Activated CD8-positive, alpha-beta T cell treated with anti-CD3 and anti-CD28 coated beads for 36 hours (primary cell): ENCODE measurements around the gene SPO11. TPM values are rescaled to one million over a fixed set of nuclear protein-coding genes. Genes with fewer than 3 reads are reported as not detected.

Source experiments
- ATAC-seq: fragments of 200-7000 bp; cut with Tn5 transposase; one replicate; pipeline ENCODE4 v1.10.0; 2021; ENCODE audit warnings: mild to moderate bottlenecking, moderate library complexity
- CTCF ChIA-PET: fragments of 350-600 bp; sonication (Branson Sonifier 250); formaldehyde crosslinking; loops from one replicate; lab custom pipeline; 2021; ENCODE audit warnings: antibody characterized with exemption; lab: Charles Lee
- POLR2A ChIA-PET: fragments of 350-600 bp; sonication (Branson Sonifier 250); formaldehyde crosslinking; loops from one replicate; lab custom pipeline; 2021; ENCODE audit warnings: antibody characterized with exemption; lab: Charles Lee
- DNase-seq: peaks from one replicate; pipeline ENCODE4 v3.0.0-alpha.2; 2020
- H3K27ac Mint-ChIP-seq: one replicate; pipeline ENCODE4 v1.8.0; 2021; ENCODE audit warnings: mild to moderate bottlenecking, mixed read lengths
- H3K27me3 Mint-ChIP-seq: one replicate; pipeline ENCODE4 v1.8.0; 2021; ENCODE audit warnings: mixed read lengths
- H3K36me3 Mint-ChIP-seq: one replicate; pipeline ENCODE4 v1.8.0; 2021; ENCODE audit warnings: low read depth, mixed read lengths
- H3K4me1 Mint-ChIP-seq: one replicate; pipeline ENCODE4 v1.8.0; 2021; ENCODE audit warnings: low read depth, mixed read lengths
- H3K4me3 Mint-ChIP-seq: one replicate; pipeline ENCODE4 v1.8.0; 2021; ENCODE audit warnings: mild to moderate bottlenecking, moderate library complexity, mixed read lengths
- H3K9me3 Mint-ChIP-seq: one replicate; pipeline ENCODE4 v1.8.0; 2021; ENCODE audit warnings: mixed read lengths
- intact Hi-C: fragments of 100-400 bp; cut with micrococcal nuclease; formaldehyde crosslinking; loops from one replicate; pipeline ENCODE4 v1.10.0; 2022
- total RNA-seq, 2 experiments: library from RNA; stranded (reverse); gene quantifications; one replicate each; pipeline ENCODE4 v1.2.3, GENCODE V29; 2021
- TF ChIP-seq, protein P1 (sequence below): fragments of 200-600 bp; IDR thresholded peaks from one replicate; pipeline ENCODE4 v1.8.0; 2022; ENCODE audit warnings: antibody characterized with exemption, mild to moderate bottlenecking

The SPO11 gene
- total RNA-seq, 2 experiments from 2014 or later, result not detected

DNA sequence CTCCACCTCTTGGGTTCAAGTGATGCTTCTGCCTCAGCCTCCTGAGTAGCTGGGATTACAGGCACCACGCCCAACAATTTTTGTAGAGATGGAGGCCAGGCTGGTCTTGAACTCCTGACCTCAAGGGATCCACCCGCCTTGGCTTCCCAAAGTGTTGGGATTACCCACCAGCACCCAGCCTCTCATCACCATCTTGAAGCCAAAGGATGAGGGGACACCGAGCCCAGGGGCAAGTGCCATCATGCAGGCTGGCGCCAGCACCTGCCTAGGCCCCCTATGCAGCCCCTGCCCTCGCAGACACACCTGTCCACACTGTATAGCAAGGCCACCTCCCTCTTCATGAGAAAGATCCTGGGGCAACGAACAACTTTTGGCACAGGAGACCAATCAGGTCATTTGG, 56.3 kb downstream of the SPO11 start:
- DNase-seq (no peak), ATAC-seq (no peak)
- Mint-ChIP-seq H3K27me3 (no peaks in the 10 kb centered on the region), H3K36me3 (peaks cover 1% of the 10 kb centered on the region), H3K4me3 (no peak overlapping the region), H3K9me3 (no peaks in the 10 kb centered on the region), H3K27ac (no peak overlapping the region), H3K4me1 (peaks cover 22% of the 10 kb centered on the region)
- CTCF ChIA-PET, result no interaction called here
- POLR2A ChIA-PET, result interaction anchor here (1.0 kb wide), 1 partner anchor 12 kb away, joined by 3 read pairs; no protein-coding TSS in a partner anchor
- intact Hi-C loops, result no loop called here
- TF ChIP-seq, protein P1, sequence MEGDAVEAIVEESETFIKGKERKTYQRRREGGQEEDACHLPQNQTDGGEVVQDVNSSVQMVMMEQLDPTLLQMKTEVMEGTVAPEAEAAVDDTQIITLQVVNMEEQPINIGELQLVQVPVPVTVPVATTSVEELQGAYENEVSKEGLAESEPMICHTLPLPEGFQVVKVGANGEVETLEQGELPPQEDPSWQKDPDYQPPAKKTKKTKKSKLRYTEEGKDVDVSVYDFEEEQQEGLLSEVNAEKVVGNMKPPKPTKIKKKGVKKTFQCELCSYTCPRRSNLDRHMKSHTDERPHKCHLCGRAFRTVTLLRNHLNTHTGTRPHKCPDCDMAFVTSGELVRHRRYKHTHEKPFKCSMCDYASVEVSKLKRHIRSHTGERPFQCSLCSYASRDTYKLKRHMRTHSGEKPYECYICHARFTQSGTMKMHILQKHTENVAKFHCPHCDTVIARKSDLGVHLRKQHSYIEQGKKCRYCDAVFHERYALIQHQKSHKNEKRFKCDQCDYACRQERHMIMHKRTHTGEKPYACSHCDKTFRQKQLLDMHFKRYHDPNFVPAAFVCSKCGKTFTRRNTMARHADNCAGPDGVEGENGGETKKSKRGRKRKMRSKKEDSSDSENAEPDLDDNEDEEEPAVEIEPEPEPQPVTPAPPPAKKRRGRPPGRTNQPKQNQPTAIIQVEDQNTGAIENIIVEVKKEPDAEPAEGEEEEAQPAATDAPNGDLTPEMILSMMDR, result no peak

DNA sequence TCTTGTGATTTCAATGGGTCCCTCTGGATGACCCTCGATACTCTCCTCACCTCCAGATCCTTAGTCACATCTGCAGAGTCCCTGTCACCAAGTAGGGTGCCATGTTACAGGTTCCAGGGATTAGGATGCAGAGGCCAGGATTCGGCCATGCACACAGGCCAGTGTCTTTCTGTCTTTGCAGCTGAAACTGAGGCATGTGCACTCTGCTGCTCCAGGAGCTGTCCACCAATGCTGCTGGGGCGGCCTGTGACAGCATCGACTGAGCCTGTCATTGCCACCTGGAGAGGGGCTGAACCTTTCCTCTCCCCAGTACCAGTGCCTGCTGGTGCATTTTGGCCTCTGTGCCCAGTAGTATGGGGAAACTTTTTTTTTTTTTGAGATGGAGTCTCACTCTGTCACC, 57.2 kb downstream of the SPO11 start:
- Mint-ChIP-seq H3K27ac (no peak overlapping the region), H3K27me3 (no peaks in the 10 kb centered on the region), H3K9me3 (no peaks in the 10 kb centered on the region), H3K36me3 (peaks cover 1% of the 10 kb centered on the region), H3K4me1 (peaks cover 22% of the 10 kb centered on the region), H3K4me3 (no peak overlapping the region)
- ATAC-seq, result no peak
- intact Hi-C loops, result no loop called here
- POLR2A ChIA-PET, result interaction anchor here (1.3 to 7.0 kb wide), 2 partner anchors 10 to 13 kb away, joined by 4 to 88 read pairs; no protein-coding TSS in a partner anchor
- no peak for DNase-seq
- CTCF ChIA-PET, result no interaction called here
- TF ChIP-seq, protein P1, result no peak

DNA sequence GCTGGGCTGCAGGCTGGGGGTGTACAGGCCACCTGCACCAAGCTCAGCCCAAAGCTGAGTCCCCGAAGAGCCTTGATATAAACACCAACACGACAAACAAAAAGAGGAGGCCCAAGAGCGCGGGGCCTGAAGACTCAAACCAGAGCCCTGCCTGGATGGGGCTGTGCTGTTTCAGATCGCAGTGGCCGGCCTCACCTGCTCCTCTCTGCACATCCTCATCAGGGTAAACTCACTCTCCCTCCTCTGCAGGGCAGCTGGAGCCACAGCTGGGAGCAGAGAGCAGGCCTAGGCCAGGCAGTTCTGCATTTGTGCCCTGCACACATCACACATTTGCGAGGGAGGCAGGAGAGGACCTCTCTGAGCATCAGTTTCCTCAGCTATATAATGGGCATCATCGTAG, 57.9 kb downstream of the SPO11 start:
- CTCF ChIA-PET, result interaction anchor here (1.0 kb wide), 1 partner anchor 25 kb away, joined by 3 read pairs; no protein-coding TSS in a partner anchor
- intact Hi-C loops, result no loop called here
- no peaks in the 10 kb centered on the region for H3K9me3 Mint-ChIP-seq
- POLR2A ChIA-PET, result interaction anchor here (1.3 to 7.0 kb wide), 2 partner anchors 11 to 12 kb away, joined by 4 to 88 read pairs; no protein-coding TSS in a partner anchor
- no peak overlapping the region for H3K4me3 Mint-ChIP-seq
- H3K36me3 Mint-ChIP-seq, result peaks cover 6% of the 10 kb centered on the region
- ATAC-seq (no peak), DNase-seq (no peak)
- TF ChIP-seq, protein P1, result no peak
- H3K27ac Mint-ChIP-seq, result no peak overlapping the region
- H3K27me3 Mint-ChIP-seq, result no peaks in the 10 kb centered on the region
- peaks cover 15% of the 10 kb centered on the region for H3K4me1 Mint-ChIP-seq

DNA sequence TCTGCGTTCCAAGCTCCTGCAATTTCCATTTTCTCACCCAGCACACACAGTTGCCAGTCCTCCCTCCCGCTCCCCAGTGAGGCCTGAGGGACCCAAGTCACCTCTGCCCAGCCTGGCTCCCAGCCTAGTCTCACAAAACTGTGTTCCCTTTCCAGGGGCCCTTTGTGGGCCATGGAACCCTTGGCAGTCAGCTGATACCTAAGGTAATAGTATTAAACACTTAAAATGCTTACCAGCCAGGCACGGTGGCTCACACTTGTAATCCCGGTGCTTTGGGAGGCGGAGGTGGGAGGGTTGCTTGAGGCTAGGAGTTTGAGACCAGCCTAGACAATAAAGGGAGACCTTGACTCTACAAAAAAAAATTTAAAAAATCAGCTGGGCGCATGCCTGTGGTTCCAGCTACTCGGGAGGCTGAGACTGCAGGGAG, 58.4 kb downstream of the SPO11 start:
- peaks cover 11% of the 10 kb centered on the region for H3K36me3 Mint-ChIP-seq
- H3K27ac Mint-ChIP-seq, result no peak overlapping the region
- intact Hi-C loops, result no loop called here
- CTCF ChIA-PET, result interaction anchor here (1.0 to 1.2 kb wide), 2 partner anchors 25 to 107 kb away, joined by 3 to 4 read pairs; no protein-coding TSS in a partner anchor
- DNase-seq (no peak), ATAC-seq (no peak)
- no peaks in the 10 kb centered on the region for H3K9me3 Mint-ChIP-seq
- peaks cover 10% of the 10 kb centered on the region for H3K4me1 Mint-ChIP-seq
- TF ChIP-seq, protein P1, result no peak
- no peaks in the 10 kb centered on the region for H3K27me3 Mint-ChIP-seq
- POLR2A ChIA-PET, result interaction anchor here (1.3 to 7.0 kb wide), 2 partner anchors 12 kb away, joined by 4 to 88 read pairs; no protein-coding TSS in a partner anchor
- no peak overlapping the region for H3K4me3 Mint-ChIP-seq

DNA sequence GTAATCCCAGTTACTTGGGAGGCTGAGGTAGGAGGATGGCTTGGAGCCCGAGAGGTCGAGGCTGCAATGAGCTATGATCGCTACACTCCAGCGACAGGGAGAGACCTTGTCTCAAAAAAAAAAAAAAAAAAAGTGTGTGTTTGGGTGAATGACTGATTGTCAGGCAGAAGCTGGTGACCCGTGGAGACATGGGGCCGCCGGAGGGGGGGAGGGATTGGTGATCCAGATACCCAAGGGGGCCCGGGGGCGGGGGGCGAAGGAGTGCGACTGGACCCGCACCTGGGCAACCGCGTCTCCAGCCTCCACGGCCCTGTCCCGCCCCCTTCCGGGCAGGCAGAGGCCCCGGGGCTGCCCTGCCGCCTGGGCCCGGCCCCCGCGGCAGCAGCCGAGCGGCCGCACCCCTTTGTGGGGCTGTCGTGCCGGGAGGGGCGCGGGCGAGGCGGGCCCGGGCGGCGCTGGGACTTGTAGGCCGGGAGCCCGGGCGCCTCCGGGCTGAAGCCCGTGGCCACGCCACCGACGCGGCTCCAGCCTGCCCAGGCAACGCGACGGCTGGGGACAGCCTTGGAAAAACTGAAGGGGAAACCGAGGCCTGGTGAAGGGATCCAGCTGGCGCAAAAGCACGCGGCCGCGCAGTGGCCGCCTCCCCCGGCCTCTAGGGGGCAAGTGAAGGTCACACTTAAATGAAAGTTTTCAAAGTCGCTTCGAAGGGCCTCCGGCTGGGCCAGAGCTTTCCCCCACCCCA, 59.5 kb downstream of the SPO11 start:
- H3K27me3 Mint-ChIP-seq, result no peaks in the 10 kb centered on the region
- peaks cover 19% of the 10 kb centered on the region for H3K4me1 Mint-ChIP-seq
- TF ChIP-seq, protein P1, result peak; percentile 35
- ATAC-seq, result peak; percentile 26
- intact Hi-C loops, result no loop called here
- peaks cover 23% of the 10 kb centered on the region for H3K36me3 Mint-ChIP-seq
- POLR2A ChIA-PET, result interaction anchor here (0.7 to 7.0 kb wide), 12 partner anchors 9 to 231 kb away, joined by 3 to 88 read pairs (median 7); partner anchors contain the start of gene ZBP1
- peak overlapping the region; percentile 81 for H3K4me3 Mint-ChIP-seq
- CTCF ChIA-PET, result interaction anchor here (0.6 to 2.9 kb wide), 6 partner anchors 10 to 109 kb away, joined by 3 to 12 read pairs (median 4); no protein-coding TSS in a partner anchor
- peak; percentile 74 for DNase-seq
- peak overlapping the region; percentile 99 for H3K27ac Mint-ChIP-seq
- no peaks in the 10 kb centered on the region for H3K9me3 Mint-ChIP-seq
